GM12878 (cell line): ENCODE measurements around the gene NF1. TPM values are rescaled to one million over a fixed set of nuclear protein-coding genes. Genes with fewer than 3 reads are reported as not detected.
"Not testable (repeated sequence)": the region's sequence is repeated elsewhere in the genome, so short reads cannot be mapped to it uniquely, and the experiment has no call there.

Source experiments
- ATAC-seq: fragments of 200-7000 bp; cut with Tn5 transposase; 3 replicates; pipeline ENCODE4 v1.9.1; 2020; ENCODE audit warnings: mild to moderate bottlenecking, moderate library complexity
- BruUV-seq: library from RNA; stranded (reverse); fragments of 400-500 nt; replicated peaks from 2 replicates; lab custom pipeline; 2021; lab: Mats Ljungman, UMichigan
- CTCF ChIA-PET: fragments of 300-600 bp; sonication (Branson Sonifier 250); formaldehyde crosslinking; extraction: SDS; loops from one replicate; lab custom pipeline; 2021; ENCODE audit warnings: inconsistent platforms; lab: Yijun Ruan, JAX
- POLR2A ChIA-PET: fragments of 350-600 bp; formaldehyde crosslinking; extraction: SDS; loops from one replicate; lab custom pipeline; 2021; ENCODE audit warnings: inconsistent platforms; lab: Charles Lee
- RAD21 ChIA-PET: fragments of 300-600 bp; sonication (Branson Sonifier 250); formaldehyde crosslinking; loops from one replicate; lab custom pipeline; 2023; ENCODE audit warnings: antibody characterized with exemption; ENCODE audit not compliant: unreplicated experiment; lab: Charles Lee
- SMC1A ChIA-PET: fragments of 300-600 bp; sonication (Branson Sonifier 250); formaldehyde crosslinking; loops from one replicate; lab custom pipeline; 2023; ENCODE audit not compliant: unreplicated experiment, uncharacterized antibody; lab: Charles Lee
- DNase-seq: peaks from one replicate; pipeline ENCODE4 v3.0.0-alpha.2; 2011; ENCODE audit warnings: low read depth, low spot score
- FAIRE-seq: peaks from 3 replicates; lab custom pipeline; 2011; peaks lifted over from hg19 to GRCh38; lab: Jason Lieb, UNC
- H2AFZ ChIP-seq: 2 replicates; pipeline ENCODE4 v1.6.0; 2011; ENCODE audit warnings: low read depth, low read length, control low read depth; ENCODE audit not compliant: control insufficient read depth
- H3K27ac ChIP-seq: 2 replicates; pipeline ENCODE4 v1.5.1; 2011; ENCODE audit warnings: control low read depth; ENCODE audit not compliant: control insufficient read depth, insufficient read depth
- H3K27me3 ChIP-seq, 2 experiments: replicated peaks in 1 of 2; 2 replicates each; pipeline versions ENCODE4 v1.6.0 to v1.6.1; 2011; ENCODE audit warnings: low read length in 1 of 2; ENCODE audit not compliant: control insufficient read depth in 2 of 2, insufficient read depth in 2 of 2
- H3K36me3 ChIP-seq, 2 experiments: 2 replicates each; pipeline ENCODE4 v1.5.1; 2011; ENCODE audit warnings: low read length in 1 of 2; ENCODE audit not compliant: control insufficient read depth in 2 of 2, insufficient read depth in 2 of 2
- H3K4me1 ChIP-seq: 2 replicates; pipeline ENCODE4 v1.6.1; 2011; ENCODE audit warnings: mild to moderate bottlenecking, low read length, moderate library complexity, mixed read lengths; ENCODE audit not compliant: control insufficient read depth, insufficient read depth
- H3K4me2 ChIP-seq: 2 replicates; pipeline ENCODE4 v1.6.0; 2011; ENCODE audit warnings: control low read depth; ENCODE audit not compliant: control insufficient read depth, insufficient read depth
- H3K4me3 ChIP-seq: fragments of 200-600 bp; sonication (generic); 2 replicates; pipeline ENCODE4 v1.5.1; 2016
- H3K79me2 ChIP-seq: 2 replicates; pipeline ENCODE4 v1.6.0; 2011; ENCODE audit warnings: low read length; ENCODE audit not compliant: control insufficient read depth, insufficient read depth
- H3K9ac ChIP-seq: 2 replicates; pipeline ENCODE4 v1.8.0; 2011; ENCODE audit warnings: low read length, control low read depth, mixed read lengths; ENCODE audit not compliant: control insufficient read depth, insufficient read depth
- H3K9me3 ChIP-seq: replicated peaks from 3 replicates; pipeline ENCODE4 v1.5.1; 2011; ENCODE audit warnings: mild to moderate bottlenecking, low read length; ENCODE audit not compliant: control insufficient read depth, insufficient read depth
- H4K20me1 ChIP-seq: 2 replicates; pipeline ENCODE4 v1.6.0; 2011; ENCODE audit not compliant: control insufficient read depth, insufficient read depth
- BCL3 ChIP-seq: IDR thresholded peaks from 2 replicates; pipeline ENCODE4 v1.6.1; 2011; ENCODE audit warnings: borderline replicate concordance, low read depth, mild to moderate bottlenecking, moderate library complexity, low read length; ENCODE audit not compliant: insufficient read depth, poor library complexity, severe bottlenecking
- CBX3 ChIP-seq: fragments of 200-600 bp; sonication (generic); IDR thresholded peaks from 2 replicates; pipeline ENCODE4 v1.6.1; 2016; ENCODE audit warnings: low read depth, borderline replicate concordance
- CEBPB ChIP-seq, 2 experiments: fragments of 150-350 bp in 1 of 2; IDR thresholded peaks; 2 replicates each; pipeline ENCODE4 v1.6.1; 2012 to 2014; ENCODE audit warnings: low read depth in 2 of 2, low read length in 2 of 2, borderline replicate concordance in 1 of 2, inconsistent platforms in 1 of 2
- JUND ChIP-seq: IDR thresholded peaks from 2 replicates; pipeline ENCODE4 v1.6.1; 2012; ENCODE audit warnings: low read depth, mild to moderate bottlenecking, low read length, improper control_type of control experiment, moderate library complexity
- MEF2A ChIP-seq: IDR thresholded peaks from 2 replicates; pipeline ENCODE4 v1.6.1; 2011; ENCODE audit warnings: low read depth, mild to moderate bottlenecking, low read length, moderate library complexity; ENCODE audit not compliant: insufficient read depth
- NRF1 ChIP-seq: conservative IDR thresholded peaks from 2 replicates; pipeline ENCODE4 v1.6.1; 2011; ENCODE audit warnings: mild to moderate bottlenecking, low read depth, low read length, improper control_type of control experiment
- PBX3 ChIP-seq: IDR thresholded peaks from 2 replicates; pipeline ENCODE4 v1.6.1; 2011; ENCODE audit warnings: mild to moderate bottlenecking, low read depth, low read length, moderate library complexity; ENCODE audit not compliant: insufficient replicate concordance
- POLR2AphosphoS5 ChIP-seq: IDR thresholded peaks from 2 replicates; pipeline ENCODE4 v1.6.1; 2011; ENCODE audit warnings: mild to moderate bottlenecking, low read length, inconsistent platforms
- RAD21 ChIP-seq: IDR thresholded peaks from 2 replicates; pipeline ENCODE4 v1.6.1; 2011; ENCODE audit warnings: mild to moderate bottlenecking, low read depth, low read length, moderate library complexity; ENCODE audit not compliant: insufficient read depth
- SMC3 ChIP-seq: IDR thresholded peaks from 2 replicates; pipeline ENCODE4 v1.6.1; 2011; ENCODE audit warnings: low read length, improper control_type of control experiment, borderline replicate concordance
- ZNF24 ChIP-seq: fragments of 450-650 bp; IDR thresholded peaks from 2 replicates; pipeline ENCODE4 v1.6.1; 2017; ENCODE audit warnings: antibody characterized with exemption, mild to moderate bottlenecking
- ZNF384 ChIP-seq: IDR thresholded peaks from 2 replicates; pipeline ENCODE4 v1.6.1; 2012; ENCODE audit warnings: low read depth, mild to moderate bottlenecking, low read length, improper control_type of control experiment, borderline replicate concordance
- WGBS: methylation state at CpG from one replicate; pipeline ENCODE4 v1.1.6; 2016; ENCODE audit warnings: low lambda C conversion rate; ENCODE audit not compliant: insufficient replicate concordance, insufficient coverage; ENCODE audit errors: missing lambda C conversion rate; 5-methylcytosine and 5-hydroxymethylcytosine counted together
- in situ Hi-C: fragments of 300-500 bp; cut with MboI; formaldehyde crosslinking; loops from 9 replicates; pipeline ENCODE4 v1.14.3; 2018; ENCODE audit warnings: mixed read lengths
- intact Hi-C: fragments of 100-400 bp; cut with micrococcal nuclease; formaldehyde crosslinking; loops from one replicate; pipeline ENCODE4 v1.14.2; 2022; ENCODE audit not compliant: unreplicated experiment
- polyA plus RNA-seq, 11 experiments: library from polyadenylated mRNA; depleted of rRNA in 4 of 11; unstranded in 6 of 11; stranded (reverse) in 5 of 11; fragments of >200 nt; fragmentation: Nextera tagmentation in 4 of 11; fragmentation: Illumina TruSeq in 1 of 11; extraction: Ambion mirVana in 4 of 11; extraction: Trizol in 1 of 11; gene quantifications; 1 replicate in 1 of 11; 2 replicates in 10 of 11; pipeline versions ENCODE4 v1.2.1 to v1.2.3, GENCODE V29; 2011 to 2016; ENCODE audit warnings: inconsistent platforms in 2 of 11, missing spikeins in 2 of 11, low read depth in 1 of 11
- total RNA-seq, 4 experiments: library from RNA; depleted of rRNA in 3 of 4; stranded (reverse); fragments of >200 nt in 3 of 4; fragmentation: Illumina TruSeq in 1 of 4; extraction: Trizol in 1 of 4; gene quantifications; 2 replicates each; pipeline versions ENCODE4 v1.2.1 to v1.2.3, GENCODE V29; 2013 to 2021

Gene NF1
- total and polyA plus RNA-seq, 10 of the 15 experiments (the other 5 are each of a cell fraction or from before 2014, with no cell fraction given) = 2.5 to 31.8 (median 16.6) TPM

GRCh38 chr17:31156864-31157263 lies 62.1 kb downstream of the NF1 start:
- TF ChIP-seq ZNF24 = peak; percentile 73
- POLR2A ChIA-PET = interaction anchor here (0.6 kb wide), 1 partner anchor 59 kb away, joined by 5 read pairs; no protein-coding TSS in a partner anchor
- BruUV-seq, H3K4me1 ChIP-seq, H3K27ac ChIP-seq, H3K36me3 ChIP-seq, H3K79me2 ChIP-seq, H3K9me3 ChIP-seq, H3K4me3 ChIP-seq, intact Hi-C loops, ATAC-seq, in situ Hi-C loops, H4K20me1 ChIP-seq, H3K9ac ChIP-seq, H3K4me2 ChIP-seq, DNase-seq, FAIRE-seq, RAD21 ChIA-PET, H2AFZ ChIP-seq, H3K27me3 ChIP-seq: not testable (repeated sequence)
- over 99% methylated on average over 6 of the region's 6 CpGs for WGBS
- CTCF ChIA-PET = interaction anchor here (1.1 to 1.2 kb wide), 2 partner anchors 9 to 10 kb away, joined by 3 read pairs; no protein-coding TSS in a partner anchor
- SMC1A ChIA-PET = interaction anchor here (1.4 to 1.6 kb wide), 3 partner anchors 10 to 216 kb away, joined by 3 to 4 read pairs (median 3); no protein-coding TSS in a partner anchor

GRCh38 chr17:31158746-31159377 lies 64.1 kb downstream of the NF1 start:
- ChIA-PET CTCF (no interaction called here), RAD21 (interaction anchor here (1.1 kb wide), 1 partner anchor 93 kb away, joined by 3 read pairs; no protein-coding TSS in a partner anchor), SMC1A (interaction anchor here (1.2 kb wide), 1 partner anchor 187 kb away, joined by 4 read pairs; no protein-coding TSS in a partner anchor), POLR2A (no interaction called here)
- BruUV-seq = no TSS peak
- Histone ChIP-seq H3K4me1 (no peaks in the 10 kb centered on the region), H3K9me3 (no peaks in the 10 kb centered on the region), H3K79me2 (no peaks in the 10 kb centered on the region), H2AFZ (peak overlapping the region; percentile 29), H3K27me3 (no peaks in the 10 kb centered on the region), H4K20me1 (no peaks in the 10 kb centered on the region), H3K4me3 (no peak overlapping the region), H3K27ac (no peak overlapping the region; the same call in 1 of the 2 replicates), H3K9ac (no peak overlapping the region), H3K36me3 (peaks cover 0 to 4% of the 10 kb centered on the region in 2 experiments; a peak in 2 of 4 replicates), H3K4me2 (peak overlapping the region; percentile 38; the same call in 1 of the 2 replicates)
- FAIRE-seq (peak; percentile 61), DNase-seq (no peak), ATAC-seq (peak; percentile 61)
- in situ Hi-C loops = no loop called here
- intact Hi-C loops = no loop called here
- 4% methylated on average over 1 of the region's 1 CpG for WGBS
- TF ChIP-seq RAD21 (no peak), SMC3 (no peak), CEBPB (IDR thresholded peaks at IDR 0.05; ENCODE audit: borderline replicate concordance in 1 of 2, low read depth in 2 of 2, low read length in 2 of 2) (no peak), JUND (no peak), BCL3 (no peak), ZNF384 (no peak), POLR2AphosphoS5 (no peak), MEF2A (no peak), PBX3 (no peak), NRF1 (no peak), CBX3 (no peak)
